HEK293 (cell line): Measurements from ENCODE around the gene OR51S1.

Experiments
- BCL11A ChIP-seq: fragments of 450-650 bp; formaldehyde crosslinking; IDR thresholded peaks from 2 replicates; pipeline ENCODE4 v1.5.1; 2016; ENCODE audit warnings: low read depth, missing biosample characterization, missing genetic modification characterization
- CTCF ChIP-seq: fragments of 450-650 bp; formaldehyde crosslinking; IDR thresholded peaks from 2 replicates; pipeline ENCODE4 v1.5.1; 2016; ENCODE audit warnings: missing biosample characterization, missing genetic modification characterization
- SETDB1 ChIP-seq: IDR thresholded peaks from one replicate; pipeline ENCODE4 v1.6.1; 2017; ENCODE audit warnings: mild to moderate bottlenecking, low read length, moderate library complexity, mixed read lengths; ENCODE audit not compliant: insufficient read length
- ZBTB26 ChIP-seq: fragments of 450-650 bp; formaldehyde crosslinking; optimal IDR thresholded peaks from 2 replicates; pipeline ENCODE3; 2016; ENCODE audit warnings: missing biosample characterization, mild to moderate bottlenecking, missing genetic modification characterization
- ZBTB48 ChIP-seq: fragments of 450-650 bp; formaldehyde crosslinking; IDR thresholded peaks from 2 replicates; pipeline ENCODE4 v1.5.1; 2016; ENCODE audit warnings: missing biosample characterization, missing genetic modification characterization
- ZBTB8A ChIP-seq: fragments of 450-650 bp; formaldehyde crosslinking; IDR thresholded peaks from 2 replicates; pipeline ENCODE4 v1.5.1; 2016; ENCODE audit warnings: missing biosample characterization, missing genetic modification characterization
- ZNF121 ChIP-seq: fragments of 450-650 bp; formaldehyde crosslinking; IDR thresholded peaks from 2 replicates; pipeline ENCODE4 v1.5.1; 2016; ENCODE audit warnings: missing biosample characterization, missing genetic modification characterization
- ZNF133 ChIP-seq: fragments of 450-650 bp; formaldehyde crosslinking; IDR thresholded peaks from 2 replicates; pipeline ENCODE4 v1.5.1; 2016; ENCODE audit warnings: missing biosample characterization, missing genetic modification characterization
- ZNF23 ChIP-seq: fragments of 450-650 bp; formaldehyde crosslinking; IDR thresholded peaks from 2 replicates; pipeline ENCODE4 v1.5.1; 2016; ENCODE audit warnings: missing biosample characterization, missing genetic modification characterization, borderline replicate concordance
- ZNF76 ChIP-seq: fragments of 450-650 bp; formaldehyde crosslinking; IDR thresholded peaks from 2 replicates; pipeline ENCODE4; 2016; ENCODE audit warnings: low read depth, missing biosample characterization, missing genetic modification characterization, borderline replicate concordance
- ZNF776 ChIP-seq: fragments of 450-650 bp; formaldehyde crosslinking; IDR thresholded peaks from 2 replicates; pipeline ENCODE4 v1.5.0; 2017; ENCODE audit warnings: missing biosample characterization, missing genetic modification characterization, borderline replicate concordance
- ZNF792 ChIP-seq: fragments of 450-650 bp; formaldehyde crosslinking; IDR thresholded peaks from 2 replicates; pipeline ENCODE4 v1.5.1; 2016; ENCODE audit warnings: missing biosample characterization, missing genetic modification characterization
- ZSCAN18 ChIP-seq: fragments of 450-650 bp; formaldehyde crosslinking; IDR thresholded peaks from 2 replicates; pipeline ENCODE4 v1.5.1; 2016; ENCODE audit warnings: missing biosample characterization, missing genetic modification characterization

GRCh38 chr11:4804280-4804679 lies 44.7 kb downstream of the OR51S1 start, which contains the start of gene OR52R1:
- no peak for TF ChIP-seq ZBTB8A
- no peak for TF ChIP-seq ZNF121 (tag by site-specific recombination)
- no peak for TF ChIP-seq CTCF (tag by site-specific recombination)
- TF ChIP-seq ZNF133 (tag by site-specific recombination), result no peak
- TF ChIP-seq ZSCAN18 (tag by site-specific recombination), result no peak
- no peak for TF ChIP-seq ZNF776 (tag by site-specific recombination)
- no peak for TF ChIP-seq ZBTB48 (tag by site-specific recombination)
- no peak for TF ChIP-seq SETDB1
- TF ChIP-seq ZNF76, result no peak
- no peak for TF ChIP-seq ZBTB26 (tag by site-specific recombination)
- TF ChIP-seq ZNF23 (tag by site-specific recombination), result no peak
- TF ChIP-seq ZNF792 (tag by site-specific recombination), result no peak
- no peak for TF ChIP-seq BCL11A
